Measurements from ENCODE around the gene MAP3K2. TPM values are rescaled to one million over a fixed set of nuclear protein-coding genes. Genes with fewer than 3 reads are reported as not detected.

Gene MAP3K2
- total RNA-seq, 1 donor from 2014 or later, result 47.6 TPM

- H3K4me1 Mint-ChIP-seq, result no peaks in the 10 kb centered on the region
- no peak for DNase-seq (ENCODE audit: low spot score in 2 of 2, unreplicated experiment in 2 of 2)
- peaks cover 18% of the 10 kb centered on the region for H3K9me3 Mint-ChIP-seq
- H3K27ac Mint-ChIP-seq, result no peak overlapping the region
- peaks cover 60% of the 10 kb centered on the region for H3K36me3 Mint-ChIP-seq
- H3K4me3 Mint-ChIP-seq, result no peak overlapping the region
- no peaks in the 10 kb centered on the region for H3K27me3 Mint-ChIP-seq (ENCODE audit: low read depth)
- TF ChIP-seq, protein P1, sequence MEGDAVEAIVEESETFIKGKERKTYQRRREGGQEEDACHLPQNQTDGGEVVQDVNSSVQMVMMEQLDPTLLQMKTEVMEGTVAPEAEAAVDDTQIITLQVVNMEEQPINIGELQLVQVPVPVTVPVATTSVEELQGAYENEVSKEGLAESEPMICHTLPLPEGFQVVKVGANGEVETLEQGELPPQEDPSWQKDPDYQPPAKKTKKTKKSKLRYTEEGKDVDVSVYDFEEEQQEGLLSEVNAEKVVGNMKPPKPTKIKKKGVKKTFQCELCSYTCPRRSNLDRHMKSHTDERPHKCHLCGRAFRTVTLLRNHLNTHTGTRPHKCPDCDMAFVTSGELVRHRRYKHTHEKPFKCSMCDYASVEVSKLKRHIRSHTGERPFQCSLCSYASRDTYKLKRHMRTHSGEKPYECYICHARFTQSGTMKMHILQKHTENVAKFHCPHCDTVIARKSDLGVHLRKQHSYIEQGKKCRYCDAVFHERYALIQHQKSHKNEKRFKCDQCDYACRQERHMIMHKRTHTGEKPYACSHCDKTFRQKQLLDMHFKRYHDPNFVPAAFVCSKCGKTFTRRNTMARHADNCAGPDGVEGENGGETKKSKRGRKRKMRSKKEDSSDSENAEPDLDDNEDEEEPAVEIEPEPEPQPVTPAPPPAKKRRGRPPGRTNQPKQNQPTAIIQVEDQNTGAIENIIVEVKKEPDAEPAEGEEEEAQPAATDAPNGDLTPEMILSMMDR (IDR thresholded peaks at IDR 0.05; ENCODE audit: unreplicated experiment), result no peak
These were observed 104.5 kb downstream of the MAP3K2 start for GRCh38 chr2:127283275-127283674.

DNA sequence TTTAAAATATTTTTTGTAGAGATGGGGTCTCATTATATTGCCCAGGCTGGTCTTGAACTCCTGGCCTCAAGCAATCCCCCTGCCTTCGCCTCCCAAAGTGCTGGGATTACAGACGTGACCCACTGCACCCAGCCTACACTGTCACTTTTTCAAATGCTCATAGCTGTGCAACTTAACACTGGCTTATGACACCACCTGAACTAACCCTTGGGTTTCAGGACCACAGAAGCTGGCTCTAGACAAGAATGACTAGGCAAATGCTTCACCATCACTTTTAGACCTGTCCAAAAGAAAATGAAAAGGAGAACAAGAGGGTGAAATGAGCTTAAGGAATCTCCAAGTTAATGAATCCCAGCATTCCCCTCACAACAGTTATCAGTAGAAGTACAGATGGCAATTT lies 107.1 kb downstream of the MAP3K2 start:
- TF ChIP-seq, protein P1 (IDR thresholded peaks at IDR 0.05; ENCODE audit: unreplicated experiment), result no peak
- H3K4me3 Mint-ChIP-seq, result no peak overlapping the region
- no peak overlapping the region for H3K27ac Mint-ChIP-seq
- peaks cover 15% of the 10 kb centered on the region for H3K9me3 Mint-ChIP-seq
- DNase-seq (ENCODE audit: low spot score in 2 of 2, unreplicated experiment in 2 of 2), result no peak
- no peaks in the 10 kb centered on the region for H3K27me3 Mint-ChIP-seq (ENCODE audit: low read depth)
- no peaks in the 10 kb centered on the region for H3K4me1 Mint-ChIP-seq
- H3K36me3 Mint-ChIP-seq, result peaks cover 51% of the 10 kb centered on the region

DNA sequence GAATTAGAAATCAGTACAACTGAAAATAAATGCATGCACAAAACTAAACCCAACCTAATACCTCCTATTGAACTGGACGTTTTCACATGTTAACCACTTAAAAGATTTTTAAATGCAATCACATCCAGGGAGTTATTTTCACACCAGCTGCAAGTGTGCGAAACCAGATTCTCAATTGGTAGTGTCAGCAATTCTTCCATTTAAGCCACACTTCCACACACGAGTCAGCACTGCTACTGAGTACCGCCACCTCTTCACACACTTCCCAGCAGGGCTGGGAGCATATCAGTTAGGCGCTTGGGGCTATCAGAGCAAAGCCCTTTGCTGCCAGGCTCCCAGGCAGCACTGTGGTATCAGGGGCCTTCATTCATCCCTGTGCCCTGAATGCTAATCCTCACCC lies 108.0 kb downstream of the MAP3K2 start:
- Mint-ChIP-seq H3K4me3 (no peak overlapping the region), H3K27ac (no peak overlapping the region), H3K4me1 (no peaks in the 10 kb centered on the region), H3K36me3 (peaks cover 48% of the 10 kb centered on the region), H3K27me3 (ENCODE audit: low read depth) (no peaks in the 10 kb centered on the region), H3K9me3 (peaks cover 15% of the 10 kb centered on the region)
- TF ChIP-seq, protein P1 (IDR thresholded peaks at IDR 0.05; ENCODE audit: unreplicated experiment), result no peak
- no peak for DNase-seq (ENCODE audit: low spot score in 2 of 2, unreplicated experiment in 2 of 2)

DNA sequence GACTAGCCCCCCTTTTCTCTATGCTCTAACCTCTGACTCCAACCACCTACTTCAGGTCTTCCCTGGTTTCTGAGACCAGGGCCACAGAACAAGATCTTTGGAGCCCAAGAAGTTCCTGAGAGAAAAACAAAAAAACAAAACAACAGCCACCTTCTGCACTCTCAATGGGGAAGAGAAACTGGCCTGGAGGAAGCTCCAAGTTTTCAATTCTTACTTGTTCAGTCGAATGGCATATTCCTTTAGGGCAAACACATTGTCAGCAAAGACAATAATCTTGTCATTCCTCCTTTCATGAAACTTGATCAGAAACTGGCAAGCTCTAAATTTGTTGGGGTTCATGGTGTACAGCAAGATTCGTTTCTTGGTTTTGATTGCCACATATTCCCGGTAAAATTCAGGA lies 108.8 kb downstream of the MAP3K2 start:
- Mint-ChIP-seq H3K27me3 (ENCODE audit: low read depth) (no peaks in the 10 kb centered on the region), H3K36me3 (peaks cover 43% of the 10 kb centered on the region), H3K4me1 (no peaks in the 10 kb centered on the region), H3K27ac (no peak overlapping the region), H3K9me3 (peaks cover 8% of the 10 kb centered on the region), H3K4me3 (no peak overlapping the region)
- TF ChIP-seq, protein P1 (IDR thresholded peaks at IDR 0.05; ENCODE audit: unreplicated experiment), result no peak
- no peak for DNase-seq (ENCODE audit: low spot score in 2 of 2, unreplicated experiment in 2 of 2)

GRCh38 chr2:127277028-127277427 lies 110.7 kb downstream of the MAP3K2 start:
- H3K9me3 Mint-ChIP-seq, result no peaks in the 10 kb centered on the region
- H3K27ac Mint-ChIP-seq, result no peak overlapping the region
- no peaks in the 10 kb centered on the region for H3K4me1 Mint-ChIP-seq
- no peak for DNase-seq (ENCODE audit: low spot score in 2 of 2, unreplicated experiment in 2 of 2)
- TF ChIP-seq, protein P1 (IDR thresholded peaks at IDR 0.05; ENCODE audit: unreplicated experiment), result no peak
- no peak overlapping the region for H3K4me3 Mint-ChIP-seq
- no peaks in the 10 kb centered on the region for H3K27me3 Mint-ChIP-seq (ENCODE audit: low read depth)
- peaks cover 38% of the 10 kb centered on the region for H3K36me3 Mint-ChIP-seq

DNA sequence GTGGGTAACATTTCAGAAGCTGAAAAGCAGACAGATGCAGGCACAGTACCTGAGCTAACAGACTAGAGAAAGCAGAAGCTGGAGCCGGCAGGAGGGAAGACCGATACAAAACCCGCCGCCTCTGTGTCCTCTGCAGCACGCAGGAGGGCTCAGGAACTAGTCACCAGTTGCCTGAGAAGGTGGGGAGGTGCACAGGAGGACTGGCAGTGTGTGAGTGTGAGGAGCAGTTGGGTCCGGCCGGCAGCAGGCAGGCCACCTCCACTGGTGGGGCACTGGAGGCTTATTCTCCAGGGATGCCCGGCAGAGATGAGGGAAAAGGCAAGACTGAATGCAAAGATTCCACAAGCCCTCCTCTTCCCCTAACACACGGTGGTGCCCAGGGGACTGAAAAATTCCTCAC lies 112.0 kb downstream of the MAP3K2 start:
- H3K9me3 Mint-ChIP-seq, result no peaks in the 10 kb centered on the region
- H3K4me3 Mint-ChIP-seq, result no peak overlapping the region
- TF ChIP-seq, protein P1 (IDR thresholded peaks at IDR 0.05; ENCODE audit: unreplicated experiment), result no peak
- no peaks in the 10 kb centered on the region for H3K27me3 Mint-ChIP-seq (ENCODE audit: low read depth)
- H3K36me3 Mint-ChIP-seq, result peaks cover 46% of the 10 kb centered on the region
- no peak for DNase-seq (ENCODE audit: low spot score in 2 of 2, unreplicated experiment in 2 of 2)
- H3K4me1 Mint-ChIP-seq, result no peaks in the 10 kb centered on the region
- H3K27ac Mint-ChIP-seq, result no peak overlapping the region
